GM23248 (cell line): ENCODE data around the gene CTXN3. TPM values are rescaled to one million over a fixed set of nuclear protein-coding genes. Genes with fewer than 3 reads are reported as not detected.
"Not testable (repeated sequence)": the region's sequence is repeated elsewhere in the genome, so short reads cannot be mapped to it uniquely, and the experiment has no call there.

Experiments used
- DNase-seq: peaks from one replicate; pipeline ENCODE4 v3.0.0-alpha.2; 2015
- H2AFZ ChIP-seq: fragments of 200-600 bp; sonication (generic); 2 replicates; pipeline ENCODE4 v1.6.1; 2016; ENCODE audit warnings: antibody characterized with exemption
- H3F3A ChIP-seq: fragments of 200-600 bp; sonication (generic); 2 replicates; pipeline ENCODE4 v1.6.1; 2016; ENCODE audit warnings: mild to moderate bottlenecking, antibody characterized with exemption, mixed run types; ENCODE audit not compliant: insufficient read depth
- H3K27ac ChIP-seq: fragments of 200-600 bp; sonication (generic); 2 replicates; pipeline ENCODE4 v1.5.1; 2016; ENCODE audit warnings: mild to moderate bottlenecking
- H3K27me3 ChIP-seq: fragments of 200-600 bp; sonication (generic); replicated peaks from 2 replicates; pipeline ENCODE4 v1.6.1; 2016; ENCODE audit warnings: mild to moderate bottlenecking; ENCODE audit not compliant: insufficient read depth
- H3K36me3 ChIP-seq: fragments of 200-600 bp; sonication (generic); 2 replicates; pipeline ENCODE4 v1.6.1; 2016; ENCODE audit warnings: low read depth, mild to moderate bottlenecking
- H3K4me1 ChIP-seq: fragments of 200-600 bp; sonication (generic); 2 replicates; pipeline ENCODE4 v1.6.1; 2016; ENCODE audit warnings: mild to moderate bottlenecking; ENCODE audit not compliant: insufficient read depth
- H3K4me2 ChIP-seq: fragments of 200-600 bp; sonication (generic); one replicate; pipeline ENCODE4 v1.6.1; 2016; ENCODE audit warnings: mild to moderate bottlenecking; ENCODE audit not compliant: unreplicated experiment
- H3K4me3 ChIP-seq: fragments of 200-600 bp; sonication (generic); 2 replicates; pipeline ENCODE4 v1.5.1; 2016; ENCODE audit warnings: mild to moderate bottlenecking
- H3K79me2 ChIP-seq: fragments of 200-600 bp; sonication (generic); 2 replicates; pipeline ENCODE4 v1.6.1; 2016; ENCODE audit warnings: mild to moderate bottlenecking; ENCODE audit not compliant: insufficient read depth
- H3K9ac ChIP-seq: fragments of 200-600 bp; sonication (generic); 2 replicates; pipeline ENCODE4 v1.6.1; 2016; ENCODE audit warnings: mild to moderate bottlenecking
- H3K9me2 ChIP-seq: fragments of 200-600 bp; sonication (generic); 2 replicates; pipeline ENCODE4 v1.6.1; 2016; ENCODE audit warnings: mixed run types, mild to moderate bottlenecking, moderate library complexity; ENCODE audit not compliant: insufficient read depth
- H3K9me3 ChIP-seq: fragments of 200-600 bp; sonication (generic); one replicate; pipeline ENCODE4 v1.6.1; 2017; ENCODE audit warnings: low read depth
- H4K20me1 ChIP-seq: fragments of 200-600 bp; sonication (generic); 2 replicates; pipeline ENCODE4 v1.6.0; 2016; ENCODE audit not compliant: insufficient read depth
- EZH2 ChIP-seq: fragments of 200-600 bp; sonication (generic); IDR thresholded peaks from 2 replicates; pipeline ENCODE4 v1.6.1; 2018; ENCODE audit warnings: antibody characterized with exemption, mild to moderate bottlenecking; ENCODE audit not compliant: insufficient read depth, poor library complexity, severe bottlenecking
- EZH2phosphoT487 ChIP-seq: fragments of 200-600 bp; sonication (generic); IDR thresholded peaks from 2 replicates; pipeline ENCODE4 v1.6.1; 2018; ENCODE audit warnings: antibody characterized with exemption, moderate library complexity, mild to moderate bottlenecking, low read depth; ENCODE audit not compliant: insufficient read depth
- WGBS, 2 experiments: methylation state at CpG; one replicate each; pipeline ENCODE4 v1.1.6; 2015 to 2017; ENCODE audit warnings: low lambda C conversion rate in 2 of 2, low coverage in 1 of 2; ENCODE audit errors: missing lambda C conversion rate in 2 of 2; 5-methylcytosine and 5-hydroxymethylcytosine counted together
- in situ Hi-C: fragments of 300-500 bp; cut with MboI; formaldehyde crosslinking; loops from 2 replicates; pipeline ENCODE4 v1.15.0; 2020
- polyA plus RNA-seq: library from polyadenylated mRNA; unstranded; fragments of >200 nt; fragmentation: Nextera tagmentation; extraction: Ambion mirVana; gene quantifications from 2 replicates; pipeline ENCODE4 v1.2.1, GENCODE V29; 2016
- total RNA-seq: library from RNA; depleted of rRNA; stranded (reverse); fragments of >200 nt; shearing (Covaris generic); gene quantifications from 2 replicates; pipeline ENCODE4 v1.2.3, GENCODE V29; 2014

The CTXN3 gene
- total and polyA plus RNA-seq, 2 experiments from 2014 or later = not detected

GRCh38 chr5:127673117-127673800, 24.4 kb downstream of the CTXN3 start:
- Histone ChIP-seq H3K79me2 (no peaks in the 10 kb centered on the region), H3F3A (no peaks in the 10 kb centered on the region), H3K9me3 (no peaks in the 10 kb centered on the region), H3K4me2 (no peak overlapping the region), H2AFZ (no peak overlapping the region), H3K4me3 (no peak overlapping the region), H3K4me1 (0 out of 2 replicates have a peak, but pooled peaks cover 6% of the 10 kb centered on the region), H3K36me3 (no peaks in the 10 kb centered on the region), H4K20me1 (no peaks in the 10 kb centered on the region), H3K27ac (no peak overlapping the region), H3K27me3 (0 out of 2 replicates have a peak, but pooled peaks cover 3% of the 10 kb centered on the region), H3K9me2 (no peaks in the 10 kb centered on the region), H3K9ac (no peak overlapping the region)
- 17 to 22% methylated on average over 2 of the region's 2 CpGs for WGBS, 2 experiments
- no peak for TF ChIP-seq EZH2
- TF ChIP-seq EZH2phosphoT487 = no peak
- in situ Hi-C loops = no loop called here
- peak; percentile 38 for DNase-seq

GRCh38 chr5:127676951-127677350, 28.1 kb downstream of the CTXN3 start:
- H2AFZ ChIP-seq, H3K9ac ChIP-seq, H3K27me3 ChIP-seq, H3K4me1 ChIP-seq, H3K9me3 ChIP-seq, H3K4me2 ChIP-seq, H3K36me3 ChIP-seq, H4K20me1 ChIP-seq, in situ Hi-C loops, H3K4me3 ChIP-seq, H3K79me2 ChIP-seq, H3F3A ChIP-seq, H3K9me2 ChIP-seq, H3K27ac ChIP-seq, DNase-seq: not testable (repeated sequence)

GRCh38 chr5:127679691-127680330, 30.9 kb downstream of the CTXN3 start:
- WGBS, 2 experiments = 29 to 36% methylated on average over 3 of the region's 3 CpGs
- H3K4me3 ChIP-seq, H3K27me3 ChIP-seq, H3K4me2 ChIP-seq, DNase-seq, H3K9me2 ChIP-seq, H2AFZ ChIP-seq, H3K4me1 ChIP-seq, H4K20me1 ChIP-seq, H3K79me2 ChIP-seq, H3K9ac ChIP-seq, H3K9me3 ChIP-seq, in situ Hi-C loops, H3F3A ChIP-seq, H3K36me3 ChIP-seq, H3K27ac ChIP-seq: not testable (repeated sequence)

GRCh38 chr5:127680595-127680994, 31.7 kb downstream of the CTXN3 start:
- Histone ChIP-seq H3K9me2 (no peaks in the 10 kb centered on the region), H3F3A (no peaks in the 10 kb centered on the region), H3K9ac (no peak overlapping the region), H3K27ac (no peak overlapping the region), H3K4me1 (0 out of 2 replicates have a peak, but pooled peaks cover 1% of the 10 kb centered on the region), H3K4me2 (no peak overlapping the region), H3K9me3 (no peaks in the 10 kb centered on the region), H4K20me1 (no peaks in the 10 kb centered on the region), H3K27me3 (no peaks in the 10 kb centered on the region; the same call in 1 of the 2 replicates), H2AFZ (no peak overlapping the region), H3K4me3 (no peak overlapping the region), H3K36me3 (no peaks in the 10 kb centered on the region), H3K79me2 (no peaks in the 10 kb centered on the region)
- no peak for TF ChIP-seq EZH2phosphoT487
- no peak for TF ChIP-seq EZH2
- no peak for DNase-seq
- 19 to 26% methylated on average over 1 of the region's 1 CpG for WGBS, 2 experiments
- in situ Hi-C loops = no loop called here
